Measurements from ENCODE around the gene DTX2.
"Not testable (repeated sequence)": the region's sequence is repeated elsewhere in the genome, so short reads cannot be mapped to it uniquely, and the experiment has no call there.

DNA sequence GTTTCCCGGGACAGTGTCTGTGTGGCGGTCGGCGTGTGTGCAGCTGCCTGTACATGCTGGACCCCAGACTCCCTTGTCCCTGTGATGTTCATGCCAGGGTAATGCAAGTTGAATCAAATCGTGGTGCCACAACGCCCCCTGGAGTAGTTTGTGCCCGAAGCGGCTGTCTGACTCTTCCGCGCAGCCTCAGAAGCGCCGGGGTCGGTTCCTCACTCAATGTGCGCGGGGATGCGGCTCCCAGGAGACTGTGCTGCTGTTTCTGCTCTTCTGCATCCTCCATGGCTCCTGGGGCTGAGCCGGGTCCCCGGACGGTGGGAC, 38.4 kb downstream of the DTX2 start:
- TF ChIP-seq EGR1 (IDR thresholded peaks at IDR 0.05; ENCODE audit: low read depth in 2 of 2); RXRA (IDR thresholded peaks at IDR 0.05); RAD21 (IDR thresholded peaks at IDR 0.05); FOXA2 (IDR thresholded peaks at IDR 0.05); FOXA1 (IDR thresholded peaks at IDR 0.05); YY1 (IDR thresholded peaks at IDR 0.05); TAF1 (conservative IDR thresholded peaks at IDR 0.05); NR2F2 (IDR thresholded peaks at IDR 0.05): not testable (repeated sequence)
- TF ChIP-seq, protein P1, sequence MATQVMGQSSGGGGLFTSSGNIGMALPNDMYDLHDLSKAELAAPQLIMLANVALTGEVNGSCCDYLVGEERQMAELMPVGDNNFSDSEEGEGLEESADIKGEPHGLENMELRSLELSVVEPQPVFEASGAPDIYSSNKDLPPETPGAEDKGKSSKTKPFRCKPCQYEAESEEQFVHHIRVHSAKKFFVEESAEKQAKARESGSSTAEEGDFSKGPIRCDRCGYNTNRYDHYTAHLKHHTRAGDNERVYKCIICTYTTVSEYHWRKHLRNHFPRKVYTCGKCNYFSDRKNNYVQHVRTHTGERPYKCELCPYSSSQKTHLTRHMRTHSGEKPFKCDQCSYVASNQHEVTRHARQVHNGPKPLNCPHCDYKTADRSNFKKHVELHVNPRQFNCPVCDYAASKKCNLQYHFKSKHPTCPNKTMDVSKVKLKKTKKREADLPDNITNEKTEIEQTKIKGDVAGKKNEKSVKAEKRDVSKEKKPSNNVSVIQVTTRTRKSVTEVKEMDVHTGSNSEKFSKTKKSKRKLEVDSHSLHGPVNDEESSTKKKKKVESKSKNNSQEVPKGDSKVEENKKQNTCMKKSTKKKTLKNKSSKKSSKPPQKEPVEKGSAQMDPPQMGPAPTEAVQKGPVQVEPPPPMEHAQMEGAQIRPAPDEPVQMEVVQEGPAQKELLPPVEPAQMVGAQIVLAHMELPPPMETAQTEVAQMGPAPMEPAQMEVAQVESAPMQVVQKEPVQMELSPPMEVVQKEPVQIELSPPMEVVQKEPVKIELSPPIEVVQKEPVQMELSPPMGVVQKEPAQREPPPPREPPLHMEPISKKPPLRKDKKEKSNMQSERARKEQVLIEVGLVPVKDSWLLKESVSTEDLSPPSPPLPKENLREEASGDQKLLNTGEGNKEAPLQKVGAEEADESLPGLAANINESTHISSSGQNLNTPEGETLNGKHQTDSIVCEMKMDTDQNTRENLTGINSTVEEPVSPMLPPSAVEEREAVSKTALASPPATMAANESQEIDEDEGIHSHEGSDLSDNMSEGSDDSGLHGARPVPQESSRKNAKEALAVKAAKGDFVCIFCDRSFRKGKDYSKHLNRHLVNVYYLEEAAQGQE (IDR thresholded peaks at IDR 0.05), result not testable (repeated sequence)
- TF ChIP-seq, protein P2, sequence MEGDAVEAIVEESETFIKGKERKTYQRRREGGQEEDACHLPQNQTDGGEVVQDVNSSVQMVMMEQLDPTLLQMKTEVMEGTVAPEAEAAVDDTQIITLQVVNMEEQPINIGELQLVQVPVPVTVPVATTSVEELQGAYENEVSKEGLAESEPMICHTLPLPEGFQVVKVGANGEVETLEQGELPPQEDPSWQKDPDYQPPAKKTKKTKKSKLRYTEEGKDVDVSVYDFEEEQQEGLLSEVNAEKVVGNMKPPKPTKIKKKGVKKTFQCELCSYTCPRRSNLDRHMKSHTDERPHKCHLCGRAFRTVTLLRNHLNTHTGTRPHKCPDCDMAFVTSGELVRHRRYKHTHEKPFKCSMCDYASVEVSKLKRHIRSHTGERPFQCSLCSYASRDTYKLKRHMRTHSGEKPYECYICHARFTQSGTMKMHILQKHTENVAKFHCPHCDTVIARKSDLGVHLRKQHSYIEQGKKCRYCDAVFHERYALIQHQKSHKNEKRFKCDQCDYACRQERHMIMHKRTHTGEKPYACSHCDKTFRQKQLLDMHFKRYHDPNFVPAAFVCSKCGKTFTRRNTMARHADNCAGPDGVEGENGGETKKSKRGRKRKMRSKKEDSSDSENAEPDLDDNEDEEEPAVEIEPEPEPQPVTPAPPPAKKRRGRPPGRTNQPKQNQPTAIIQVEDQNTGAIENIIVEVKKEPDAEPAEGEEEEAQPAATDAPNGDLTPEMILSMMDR (IDR thresholded peaks at IDR 0.05; ENCODE audit: low read depth, low read length, missing input control), result not testable (repeated sequence)
- TF ChIP-seq, protein P3, sequence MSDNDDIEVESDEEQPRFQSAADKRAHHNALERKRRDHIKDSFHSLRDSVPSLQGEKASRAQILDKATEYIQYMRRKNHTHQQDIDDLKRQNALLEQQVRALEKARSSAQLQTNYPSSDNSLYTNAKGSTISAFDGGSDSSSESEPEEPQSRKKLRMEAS (IDR thresholded peaks at IDR 0.05), result not testable (repeated sequence)
- TF ChIP-seq, protein P4, sequence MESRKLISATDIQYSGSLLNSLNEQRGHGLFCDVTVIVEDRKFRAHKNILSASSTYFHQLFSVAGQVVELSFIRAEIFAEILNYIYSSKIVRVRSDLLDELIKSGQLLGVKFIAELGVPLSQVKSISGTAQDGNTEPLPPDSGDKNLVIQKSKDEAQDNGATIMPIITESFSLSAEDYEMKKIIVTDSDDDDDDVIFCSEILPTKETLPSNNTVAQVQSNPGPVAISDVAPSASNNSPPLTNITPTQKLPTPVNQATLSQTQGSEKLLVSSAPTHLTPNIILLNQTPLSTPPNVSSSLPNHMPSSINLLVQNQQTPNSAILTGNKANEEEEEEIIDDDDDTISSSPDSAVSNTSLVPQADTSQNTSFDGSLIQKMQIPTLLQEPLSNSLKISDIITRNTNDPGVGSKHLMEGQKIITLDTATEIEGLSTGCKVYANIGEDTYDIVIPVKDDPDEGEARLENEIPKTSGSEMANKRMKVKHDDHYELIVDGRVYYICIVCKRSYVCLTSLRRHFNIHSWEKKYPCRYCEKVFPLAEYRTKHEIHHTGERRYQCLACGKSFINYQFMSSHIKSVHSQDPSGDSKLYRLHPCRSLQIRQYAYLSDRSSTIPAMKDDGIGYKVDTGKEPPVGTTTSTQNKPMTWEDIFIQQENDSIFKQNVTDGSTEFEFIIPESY (IDR thresholded peaks at IDR 0.05), result not testable (repeated sequence)

All from liver (tissue), 3 donors.